H7 (cell line): ENCODE measurements around the gene LLGL2. TPM values are rescaled to one million over a fixed set of nuclear protein-coding genes. Genes with fewer than 3 reads are reported as not detected.

Experiments used
- DNase-seq: peaks from one replicate; pipeline ENCODE4 v3.0.0; 2012
- H3K27me3 ChIP-seq: 2 replicates; pipeline ENCODE4 v1.6.0; 2011; ENCODE audit warnings: mild to moderate bottlenecking, low read length; ENCODE audit not compliant: control insufficient read depth, insufficient read depth
- H3K36me3 ChIP-seq: replicated peaks from 2 replicates; pipeline ENCODE4 v1.5.1; 2011; ENCODE audit warnings: low read length; ENCODE audit not compliant: control insufficient read depth, insufficient read depth
- H3K4me3 ChIP-seq: 2 replicates; pipeline ENCODE4 v1.5.1; 2011; ENCODE audit warnings: low read depth, mild to moderate bottlenecking, control low read depth, low read length, moderate library complexity; ENCODE audit not compliant: insufficient read depth
- total RNA-seq: library from RNA; depleted of rRNA; stranded (reverse); fragments of >200 nt; shearing (Covaris generic); gene quantifications from 2 replicates; pipeline ENCODE4 v1.2.3, GENCODE V29; 2014

The LLGL2 gene
- total RNA-seq, 1 experiment from 2014 or later: 41.5 TPM

GRCh38 chr17:75535871-75536270 lies 10.4 kb downstream of the LLGL2 start:
- DNase-seq: no peak
- Histone ChIP-seq H3K27me3 (no peaks in the 10 kb centered on the region), H3K36me3 (no peaks in the 10 kb centered on the region), H3K4me3 (no peak overlapping the region)

- no peak for DNase-seq
- Histone ChIP-seq H3K36me3 (no peaks in the 10 kb centered on the region), H3K4me3 (no peak overlapping the region), H3K27me3 (no peaks in the 10 kb centered on the region)
Measured at GRCh38 chr17:75536366-75536765, 10.9 kb downstream of the LLGL2 start.

- no peak for DNase-seq
- Histone ChIP-seq H3K4me3 (no peak overlapping the region), H3K27me3 (no peaks in the 10 kb centered on the region), H3K36me3 (no peaks in the 10 kb centered on the region)
Measured at GRCh38 chr17:75539967-75540729, 14.7 kb downstream of the LLGL2 start.

GRCh38 chr17:75540923-75541503 lies 15.5 kb downstream of the LLGL2 start:
- DNase-seq: no peak
- Histone ChIP-seq H3K4me3 (no peak overlapping the region), H3K27me3 (no peaks in the 10 kb centered on the region), H3K36me3 (no peaks in the 10 kb centered on the region)

DNA sequence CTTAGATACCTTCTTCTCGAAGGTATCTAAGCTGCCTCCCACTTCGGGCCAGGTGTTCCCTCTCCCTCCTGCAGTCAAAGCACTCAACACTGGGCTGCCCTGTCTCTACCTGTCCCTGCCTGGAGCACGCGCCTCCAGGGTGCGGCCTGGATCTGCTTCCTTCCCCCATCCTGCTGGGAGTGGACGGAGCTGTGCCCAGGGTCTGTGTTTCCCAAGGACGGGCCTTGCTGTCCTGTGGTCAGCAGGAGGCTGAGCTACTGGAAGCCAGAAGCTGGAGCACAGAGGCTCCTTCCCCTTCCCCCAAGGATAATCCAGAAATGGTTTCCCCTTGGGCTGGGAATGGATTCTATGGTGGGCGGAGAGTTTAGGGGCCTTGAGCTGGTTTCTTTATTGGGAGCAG lies 16.7 kb downstream of the LLGL2 start:
- no peak for DNase-seq
- Histone ChIP-seq H3K36me3 (no peaks in the 10 kb centered on the region), H3K4me3 (no peak overlapping the region), H3K27me3 (no peaks in the 10 kb centered on the region)

DNA sequence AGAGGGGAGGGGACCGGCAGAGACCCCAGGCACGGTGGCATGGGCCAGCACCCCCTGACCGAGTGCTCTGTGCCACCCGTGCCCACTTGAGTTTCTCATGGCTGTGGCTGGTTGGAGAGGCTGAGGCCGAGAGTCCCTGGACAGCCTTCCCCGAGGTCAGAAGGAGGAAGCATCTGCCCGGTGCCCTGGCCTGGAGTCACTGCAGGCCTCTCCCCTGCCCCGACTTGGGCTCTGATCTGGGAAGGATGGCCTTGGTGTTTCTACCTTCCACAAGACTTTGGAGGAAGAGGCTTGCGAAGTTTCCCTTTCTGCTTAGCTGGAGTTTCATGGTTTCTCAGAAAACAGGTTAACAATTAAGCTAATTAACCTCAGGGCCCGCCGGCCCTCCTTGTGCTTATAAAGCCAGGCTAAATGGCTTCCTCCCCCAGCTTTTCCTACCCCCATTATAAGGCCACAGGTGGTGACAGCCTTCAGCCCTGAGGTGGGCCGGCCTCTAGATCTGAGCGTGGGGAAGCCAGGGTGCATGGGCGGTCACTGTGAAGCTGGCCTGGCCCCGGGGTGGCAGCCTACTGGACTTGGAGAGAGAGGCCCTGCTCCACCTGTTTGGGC lies 17.3 kb downstream of the LLGL2 start:
- no peak overlapping the region for H3K4me3 ChIP-seq
- H3K27me3 ChIP-seq: no peaks in the 10 kb centered on the region
- DNase-seq: no peak
- no peaks in the 10 kb centered on the region for H3K36me3 ChIP-seq

DNA sequence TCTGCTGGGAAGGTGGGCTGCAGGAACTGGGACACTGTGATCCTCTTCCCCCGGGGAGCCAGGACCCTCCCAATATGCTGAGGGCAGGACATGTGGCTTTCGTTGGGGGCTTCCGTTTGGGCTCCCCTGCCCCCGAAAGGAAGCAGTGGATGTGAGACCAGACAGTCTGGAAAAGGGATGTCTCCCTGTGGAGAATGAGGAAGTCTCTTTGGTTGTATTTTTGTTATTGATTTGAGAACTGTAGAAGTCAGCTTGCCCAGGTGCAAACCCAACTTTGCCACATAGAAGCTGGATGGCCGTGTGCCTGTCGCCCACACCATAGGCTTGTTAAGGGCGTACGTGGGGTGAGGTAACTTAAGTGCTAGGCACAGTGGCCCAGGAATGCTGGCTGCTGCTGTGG lies 18.8 kb downstream of the LLGL2 start:
- Histone ChIP-seq H3K27me3 (no peaks in the 10 kb centered on the region), H3K36me3 (no peaks in the 10 kb centered on the region), H3K4me3 (no peak overlapping the region)
- no peak for DNase-seq

DNA sequence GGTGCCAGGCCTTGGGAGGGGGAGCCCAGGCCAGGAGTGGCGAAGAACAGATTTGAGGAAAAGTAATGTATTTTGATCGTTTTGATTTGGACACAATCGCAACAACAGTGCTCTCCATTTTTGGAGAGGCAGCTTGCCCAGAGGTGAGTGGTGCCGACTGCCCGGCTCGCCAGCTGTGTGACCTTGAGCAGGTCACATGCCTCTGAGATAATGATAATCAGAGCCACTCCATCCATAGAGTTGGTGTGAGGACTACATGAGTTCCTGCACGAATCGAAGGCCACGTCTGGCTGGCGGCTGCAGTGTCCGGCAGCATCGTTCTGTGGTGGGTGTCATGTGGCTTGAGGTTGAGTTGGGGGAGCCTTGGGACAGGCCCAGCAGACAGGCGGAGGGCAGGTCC lies 20.7 kb downstream of the LLGL2 start:
- DNase-seq: no peak
- no peaks in the 10 kb centered on the region; the same call in 1 of the 2 replicates for H3K36me3 ChIP-seq
- H3K27me3 ChIP-seq: no peaks in the 10 kb centered on the region
- no peak overlapping the region for H3K4me3 ChIP-seq

GRCh38 chr17:75547091-75547490 lies 21.6 kb downstream of the LLGL2 start:
- Histone ChIP-seq H3K4me3 (no peak overlapping the region), H3K27me3 (no peaks in the 10 kb centered on the region), H3K36me3 (no peaks in the 10 kb centered on the region; the same call in 1 of the 2 replicates)
- DNase-seq: no peak

GRCh38 chr17:75548813-75549212 lies 23.3 kb downstream of the LLGL2 start:
- no peak for DNase-seq
- no peaks in the 10 kb centered on the region; the same call in 1 of the 2 replicates for H3K36me3 ChIP-seq
- H3K4me3 ChIP-seq: no peak overlapping the region

GRCh38 chr17:75549246-75550138 lies 24.0 kb downstream of the LLGL2 start:
- Histone ChIP-seq H3K4me3 (peak overlapping the region; percentile 17; the same call in 1 of the 2 replicates), H3K27me3 (no peaks in the 10 kb centered on the region), H3K36me3 (no peaks in the 10 kb centered on the region; the same call in 1 of the 2 replicates)
- peak; percentile 94 for DNase-seq

More at GRCh38 chr17:75548813-75549212, 23.3 kb downstream of the LLGL2 start:
- H3K27me3 ChIP-seq: no peaks in the 10 kb centered on the region

DNA sequence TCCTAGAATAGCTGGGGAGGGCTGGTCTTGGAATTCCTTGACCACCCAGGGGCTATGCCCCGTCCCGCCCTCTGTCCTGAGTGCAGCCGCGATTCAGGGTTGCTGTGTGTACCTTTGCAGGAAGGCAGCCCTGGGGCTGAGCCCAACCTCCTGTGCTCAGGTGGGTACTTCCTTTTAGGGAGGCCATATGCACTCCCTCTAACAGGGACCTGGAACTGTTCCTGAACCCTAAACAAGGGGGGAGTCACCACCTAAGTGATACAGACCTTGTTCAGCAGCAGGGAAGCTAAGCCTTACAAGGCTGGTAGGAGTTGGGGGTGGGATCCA lies 24.6 kb downstream of the LLGL2 start:
- no peak for DNase-seq
- Histone ChIP-seq H3K36me3 (no peaks in the 10 kb centered on the region; the same call in 1 of the 2 replicates), H3K27me3 (no peaks in the 10 kb centered on the region), H3K4me3 (no peak overlapping the region)

- Histone ChIP-seq H3K4me3 (no peak overlapping the region), H3K36me3 (no peaks in the 10 kb centered on the region; the same call in 1 of the 2 replicates), H3K27me3 (no peaks in the 10 kb centered on the region)
- no peak for DNase-seq
Measured at GRCh38 chr17:75551266-75551665, 25.8 kb downstream of the LLGL2 start.
